OCI-LY3 (cell line): ENCODE results near the gene VAV1.
A peak's percentile ranks its signal among the peaks of the same experiment; 100 is the strongest.

ENCODE experiments used
- H2AFZ ChIP-seq: fragments of 200-600, 300-600 bp; shearing (Covaris generic); 2 replicates; pipeline ENCODE4 v1.6.0; 2014; ENCODE audit warnings: antibody characterized with exemption, low read depth, low read length
- H3K27ac ChIP-seq: fragments of 200-600, 300-600 bp; sonication (generic); 2 replicates; pipeline ENCODE4 v1.5.1; 2014; ENCODE audit warnings: mild to moderate bottlenecking, low read length, moderate library complexity, mixed read lengths
- H3K27me3 ChIP-seq: fragments of 200-600, 300-600 bp; sonication (generic); 2 replicates; pipeline ENCODE4 v1.6.1; 2014; ENCODE audit warnings: low read depth, low read length, mixed read lengths
- H3K36me3 ChIP-seq: fragments of 200-600, 300-600 bp; sonication (generic); replicated peaks from 2 replicates; pipeline ENCODE3; 2014; ENCODE audit warnings: low read depth, low read length, mixed read lengths
- H3K4me1 ChIP-seq: fragments of 300-600, 200-600 bp; sonication (generic); 2 replicates; pipeline ENCODE4 v1.6.1; 2014; ENCODE audit warnings: low read length, mixed read lengths
- H3K4me2 ChIP-seq: fragments of 200-600, 300-600 bp; sonication (generic); 2 replicates; pipeline ENCODE4 v1.6.1; 2014; ENCODE audit warnings: low read length, mixed read lengths
- H3K4me3 ChIP-seq: fragments of 300-600, 200-600 bp; sonication (generic); 2 replicates; pipeline ENCODE4 v1.5.1; 2014; ENCODE audit warnings: antibody characterized with exemption, mild to moderate bottlenecking, low read length, moderate library complexity
- H3K79me2 ChIP-seq: fragments of 300-600, 200-600 bp; shearing (Covaris generic); 2 replicates; pipeline ENCODE4 v1.6.1; 2014; ENCODE audit warnings: mild to moderate bottlenecking, low read length, mixed read lengths
- H3K9ac ChIP-seq: fragments of 300-600, 200-600 bp; shearing (Covaris generic); 2 replicates; pipeline ENCODE4 v1.6.0; 2014; ENCODE audit warnings: mild to moderate bottlenecking, low read length, moderate library complexity
- H3K9me3 ChIP-seq: fragments of 200-600, 300-600 bp; shearing (Covaris generic); 2 replicates; pipeline ENCODE4 v1.6.1; 2014; ENCODE audit warnings: low read length, mixed read lengths; ENCODE audit not compliant: insufficient read depth
- H4K20me1 ChIP-seq: fragments of 200-600, 300-600 bp; sonication (generic); 2 replicates; pipeline ENCODE4 v1.6.1; 2016; ENCODE audit warnings: low read length, mixed read lengths; ENCODE audit not compliant: insufficient read depth
- EZH2phosphoT487 ChIP-seq: fragments of 200-600 bp; shearing (Covaris generic); IDR thresholded peaks from 2 replicates; pipeline ENCODE4 v1.6.1; 2018; ENCODE audit warnings: antibody characterized with exemption, mixed run types, low read depth
- TF ChIP-seq, protein P1 (sequence below): fragments of 200-600, 300-600 bp; sonication (generic); IDR thresholded peaks from 2 replicates; pipeline ENCODE4 v1.5.1; 2014; ENCODE audit warnings: antibody characterized with exemption, low read length, low read depth

VAV1 gene

DNA sequence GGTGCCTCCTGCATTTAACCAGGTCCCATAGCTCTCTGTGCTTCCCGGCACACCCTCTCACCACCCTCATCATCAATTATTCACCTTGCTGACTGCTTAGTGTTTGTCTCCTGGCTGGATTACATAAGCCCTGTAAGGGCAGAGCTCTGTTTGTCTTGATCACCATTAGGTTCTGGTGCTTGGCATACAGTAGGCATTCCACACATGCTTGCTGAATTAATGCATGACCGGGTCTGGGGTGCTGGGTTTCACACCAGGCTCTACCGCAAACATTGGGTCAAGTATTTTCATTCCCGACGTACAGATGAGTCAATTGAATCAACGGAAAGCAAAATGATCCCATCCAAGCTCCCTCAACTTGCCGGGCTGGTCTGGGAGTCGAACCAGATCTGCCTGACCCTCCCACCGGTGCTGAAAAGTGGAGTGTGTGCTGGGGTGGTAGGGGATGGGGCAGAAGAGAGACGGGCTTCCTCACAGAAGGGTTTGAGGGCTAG, 28.5 kb downstream of the VAV1 start:
- peaks cover 9% of the 10 kb centered on the region for H3K36me3 ChIP-seq
- H3K4me3 ChIP-seq: peak overlapping the region; percentile 74
- peaks cover 22% of the 10 kb centered on the region for H4K20me1 ChIP-seq
- H3K27ac ChIP-seq: peak overlapping the region; percentile 88
- H3K4me1 ChIP-seq: peaks cover 29% of the 10 kb centered on the region
- TF ChIP-seq, protein P1, sequence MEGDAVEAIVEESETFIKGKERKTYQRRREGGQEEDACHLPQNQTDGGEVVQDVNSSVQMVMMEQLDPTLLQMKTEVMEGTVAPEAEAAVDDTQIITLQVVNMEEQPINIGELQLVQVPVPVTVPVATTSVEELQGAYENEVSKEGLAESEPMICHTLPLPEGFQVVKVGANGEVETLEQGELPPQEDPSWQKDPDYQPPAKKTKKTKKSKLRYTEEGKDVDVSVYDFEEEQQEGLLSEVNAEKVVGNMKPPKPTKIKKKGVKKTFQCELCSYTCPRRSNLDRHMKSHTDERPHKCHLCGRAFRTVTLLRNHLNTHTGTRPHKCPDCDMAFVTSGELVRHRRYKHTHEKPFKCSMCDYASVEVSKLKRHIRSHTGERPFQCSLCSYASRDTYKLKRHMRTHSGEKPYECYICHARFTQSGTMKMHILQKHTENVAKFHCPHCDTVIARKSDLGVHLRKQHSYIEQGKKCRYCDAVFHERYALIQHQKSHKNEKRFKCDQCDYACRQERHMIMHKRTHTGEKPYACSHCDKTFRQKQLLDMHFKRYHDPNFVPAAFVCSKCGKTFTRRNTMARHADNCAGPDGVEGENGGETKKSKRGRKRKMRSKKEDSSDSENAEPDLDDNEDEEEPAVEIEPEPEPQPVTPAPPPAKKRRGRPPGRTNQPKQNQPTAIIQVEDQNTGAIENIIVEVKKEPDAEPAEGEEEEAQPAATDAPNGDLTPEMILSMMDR: no peak
- no peak for TF ChIP-seq EZH2phosphoT487
- no peak overlapping the region for H2AFZ ChIP-seq
- no peaks in the 10 kb centered on the region for H3K27me3 ChIP-seq
- H3K9me3 ChIP-seq: no peaks in the 10 kb centered on the region
- H3K4me2 ChIP-seq: peak overlapping the region; percentile 86
- peaks cover 68% of the 10 kb centered on the region for H3K79me2 ChIP-seq
- H3K9ac ChIP-seq: peak overlapping the region; percentile 72

DNA sequence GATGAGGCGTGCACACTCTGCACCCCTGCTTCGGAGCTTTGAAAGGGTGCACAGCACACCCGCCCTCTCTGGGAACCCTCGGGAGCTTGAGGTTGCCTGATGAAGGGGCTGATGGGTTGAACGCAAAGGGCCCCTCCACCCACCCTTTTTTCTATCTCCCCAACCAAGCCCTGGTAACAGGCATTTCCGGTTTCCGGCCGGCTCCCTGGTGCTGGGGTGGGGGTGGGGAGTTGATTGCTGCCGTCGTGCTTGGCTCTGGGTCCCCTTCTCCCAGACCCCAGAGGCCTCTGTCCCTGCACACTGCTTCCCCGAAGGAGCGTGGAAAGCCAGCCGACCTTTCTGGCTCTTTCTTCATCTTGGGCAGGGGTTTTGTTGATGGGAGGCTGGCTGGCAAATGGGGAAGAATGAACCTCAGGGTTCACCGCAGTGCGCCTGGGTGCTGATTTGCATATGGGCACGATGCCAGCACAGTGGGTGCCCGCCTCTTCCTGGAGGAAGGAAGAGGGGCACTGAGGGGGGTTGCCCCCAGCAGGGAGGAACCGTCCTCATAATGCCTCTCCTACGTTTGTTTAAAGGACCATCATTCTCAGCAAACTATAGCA, 29.1 kb downstream of the VAV1 start:
- H3K27me3 ChIP-seq: no peaks in the 10 kb centered on the region
- no peak for TF ChIP-seq EZH2phosphoT487
- TF ChIP-seq, protein P1: no peak
- H3K4me2 ChIP-seq: peak overlapping the region; percentile 86
- H3K79me2 ChIP-seq: peaks cover 68% of the 10 kb centered on the region
- no peak overlapping the region for H2AFZ ChIP-seq
- H3K36me3 ChIP-seq: peaks cover 9% of the 10 kb centered on the region
- peaks cover 21% of the 10 kb centered on the region for H4K20me1 ChIP-seq
- H3K4me1 ChIP-seq: peaks cover 29% of the 10 kb centered on the region
- H3K9ac ChIP-seq: peak overlapping the region; percentile 72
- peak overlapping the region; percentile 88 for H3K27ac ChIP-seq
- H3K4me3 ChIP-seq: peak overlapping the region; percentile 74
- H3K9me3 ChIP-seq: no peaks in the 10 kb centered on the region

DNA sequence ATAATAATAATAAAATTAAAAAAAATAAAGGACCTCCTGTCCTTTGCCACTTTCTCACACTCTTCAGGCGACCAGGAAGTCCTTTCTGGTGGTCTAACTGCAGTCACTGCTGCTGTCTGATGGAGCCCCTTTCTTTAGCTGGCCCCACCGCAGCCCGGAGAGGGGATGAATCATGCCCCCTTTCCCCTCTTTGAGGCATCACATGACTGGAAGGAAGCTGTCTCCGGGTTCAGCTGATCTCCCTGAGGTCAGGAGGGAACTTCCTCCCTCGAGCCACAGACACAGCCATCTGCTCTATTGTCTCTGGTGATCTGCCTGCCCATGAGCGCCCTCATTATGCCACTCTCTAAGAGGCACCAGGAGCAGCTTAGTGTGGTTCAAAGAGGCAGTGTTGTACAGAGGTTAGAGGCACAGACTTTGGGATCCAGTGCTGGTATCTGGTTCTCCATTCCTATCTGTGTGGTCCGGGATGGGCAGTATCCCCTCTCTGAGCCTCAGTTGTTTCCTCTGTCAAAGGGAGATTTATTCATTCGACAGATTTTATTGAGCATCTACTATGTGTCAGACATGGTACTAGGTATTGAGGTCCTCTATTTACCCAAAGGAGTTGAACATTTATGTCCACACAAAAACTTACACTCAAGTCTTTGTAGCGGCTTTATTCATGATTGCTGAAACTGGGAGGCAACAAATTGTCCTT, 30.0 kb downstream of the VAV1 start:
- Histone ChIP-seq H3K27ac (peak overlapping the region; percentile 88), H3K4me3 (peak overlapping the region; percentile 66), H2AFZ (no peak overlapping the region), H3K36me3 (peaks cover 9% of the 10 kb centered on the region), H3K9ac (peak overlapping the region; percentile 72), H3K4me1 (peaks cover 29% of the 10 kb centered on the region), H3K4me2 (peak overlapping the region; percentile 83), H3K79me2 (peaks cover 67% of the 10 kb centered on the region), H3K27me3 (no peaks in the 10 kb centered on the region), H3K9me3 (no peaks in the 10 kb centered on the region), H4K20me1 (peaks cover 18% of the 10 kb centered on the region)
- TF ChIP-seq EZH2phosphoT487: no peak
- TF ChIP-seq, protein P1: peak; percentile 52

DNA sequence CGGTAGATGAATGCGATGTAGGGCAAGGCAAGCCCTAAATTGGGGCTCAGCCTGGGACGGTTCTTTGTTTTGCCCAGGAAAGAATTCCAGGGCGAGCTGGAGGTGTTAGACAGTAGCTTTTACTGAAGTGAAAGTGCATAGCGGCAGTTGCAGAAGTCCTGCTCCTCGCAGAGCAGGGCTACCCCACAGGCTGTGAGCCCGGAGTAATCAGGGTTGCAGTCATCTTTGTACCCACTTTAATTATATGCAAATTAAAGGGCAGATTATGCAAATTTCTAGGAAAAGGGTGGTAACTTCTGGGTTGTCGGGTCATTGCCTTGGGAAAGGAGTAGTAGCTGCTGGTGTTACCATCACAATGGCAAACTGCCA, 30.5 kb downstream of the VAV1 start:
- no peak for TF ChIP-seq EZH2phosphoT487
- TF ChIP-seq, protein P1: no peak
- peaks cover 66% of the 10 kb centered on the region for H3K79me2 ChIP-seq
- H3K9ac ChIP-seq: peak overlapping the region; percentile 72
- H3K9me3 ChIP-seq: no peaks in the 10 kb centered on the region
- peaks cover 29% of the 10 kb centered on the region for H3K4me1 ChIP-seq
- H2AFZ ChIP-seq: no peak overlapping the region
- peak overlapping the region; percentile 83 for H3K4me2 ChIP-seq
- peak overlapping the region; percentile 66 for H3K4me3 ChIP-seq
- H3K36me3 ChIP-seq: peaks cover 9% of the 10 kb centered on the region
- peak overlapping the region; percentile 88 for H3K27ac ChIP-seq
- no peaks in the 10 kb centered on the region for H3K27me3 ChIP-seq
- peaks cover 18% of the 10 kb centered on the region for H4K20me1 ChIP-seq
